Spleen (tissue), 7 donors: ENCODE results near the gene AKT3.

ENCODE experiments used
- CTCF ChIP-seq, 11 experiments: fragments of 200-600 bp in 7 of 11; fragments of 450-650 bp in 4 of 11; sonication (generic) in 4 of 11; IDR thresholded peaks in 8 of 11; conservative IDR thresholded peaks in 3 of 11; 1 replicate in 7 of 11; 2 replicates in 4 of 11; pipeline versions ENCODE4 v1.4.0 to v1.8.0; 2016 to 2021; ENCODE audit warnings: antibody characterized with exemption in 11 of 11, inconsistent platforms in 4 of 11, mild to moderate bottlenecking in 1 of 11
- POLR2AphosphoS5 ChIP-seq, 3 donors: sonication (generic); formaldehyde crosslinking; IDR thresholded peaks; one replicate each; pipeline ENCODE4 v1.5.1; 2017; ENCODE audit warnings: antibody characterized with exemption in 3 of 3
- donor health status: DM: no; HTN: no; CAD: no; lungs with moderate emphysema.
- donor health status: DM: no; HTN: no; CAD: no.
- donor health status: DM: no; HTN: no; CAD: no.

DNA sequence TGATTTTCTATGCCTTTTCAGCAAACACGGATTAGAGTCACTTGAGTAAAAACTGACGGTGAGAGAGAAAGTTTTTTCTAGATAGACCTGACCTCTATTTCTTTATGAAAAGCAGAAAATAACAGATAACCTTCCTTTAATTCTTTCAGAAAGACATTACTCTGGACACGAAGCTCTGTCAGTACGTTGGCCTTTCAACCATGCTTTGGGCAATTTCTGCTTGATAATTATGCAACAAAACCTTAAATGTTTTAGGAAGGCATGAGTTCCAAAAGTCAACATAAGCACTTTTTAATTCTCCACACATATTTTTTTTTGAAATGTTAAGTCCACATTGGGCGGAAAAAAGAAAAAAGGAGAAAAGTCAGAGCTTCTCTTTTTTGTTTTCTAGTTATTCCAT, 137.8 kb downstream of the AKT3 start:
- TF ChIP-seq CTCF (IDR thresholded peaks at IDR 0.05 in 8 of 11, conservative IDR thresholded peaks at IDR 0.05 in 3 of 11) (no peak), POLR2AphosphoS5 (IDR thresholded peaks at IDR 0.05) (no peak)
